Peyer's patch (tissue), 4 donors: ENCODE results near the gene SGMS1. TPM values are rescaled to one million over a fixed set of nuclear protein-coding genes. Genes with fewer than 3 reads are reported as not detected.

Experiments
- DNase-seq, 3 donors: peaks; one replicate each; pipeline ENCODE4 v3.0.0-alpha.2; 2017 to 2019
- H3K27ac ChIP-seq, 4 donors: fragments of 200-600 bp; sonication (generic); one replicate each; pipeline ENCODE4 v1.5.1; 2016 to 2019
- H3K27me3 ChIP-seq, 2 donors: fragments of 200-600 bp; sonication (generic); one replicate each; pipeline ENCODE4 v1.5.1; 2019
- H3K36me3 ChIP-seq, 3 donors: fragments of 200-600 bp; sonication (generic); one replicate each; pipeline ENCODE4 v1.5.1; 2016 to 2019
- H3K4me1 ChIP-seq, 4 donors: fragments of 200-600 bp; sonication (generic); one replicate each; pipeline ENCODE4 v1.5.1; 2016 to 2019
- H3K4me3 ChIP-seq, 4 donors: fragments of 200-600 bp; sonication (generic); 1 replicate in 3 of 4; 2 replicates in 1 of 4; pipeline ENCODE4 v1.5.1; 2016 to 2019; ENCODE audit warnings: mild to moderate bottlenecking in 1 of 4
- H3K9me3 ChIP-seq, 4 donors: fragments of 200-600 bp; sonication (generic); one replicate each; pipeline ENCODE4 v1.5.1; 2016 to 2019; ENCODE audit warnings: mild to moderate bottlenecking in 1 of 4
- POLR2A ChIP-seq, 2 donors: fragments of 450-650 bp; IDR thresholded peaks; one replicate each; pipeline ENCODE4 v1.5.1; 2017; ENCODE audit warnings: antibody characterized with exemption in 2 of 2, mild to moderate bottlenecking in 2 of 2, moderate library complexity in 2 of 2
- total RNA-seq, 4 donors: library from RNA; depleted of rRNA; stranded (reverse); fragments of >200 nt; gene quantifications; one replicate each; pipeline ENCODE4 v1.1.0, GENCODE V29; 2016
- TF ChIP-seq, protein P1 (sequence below), 6 experiments: fragments of 450-650 bp in 4 of 6; fragments of 200-600 bp in 2 of 6; sonication (generic) in 1 of 6; IDR thresholded peaks; one replicate each; pipeline ENCODE4 v1.5.1; 2017 to 2019; ENCODE audit warnings: antibody characterized with exemption in 6 of 6, mild to moderate bottlenecking in 3 of 6, moderate library complexity in 1 of 6

The SGMS1 gene
- total RNA-seq, 4 donors from 2014 or later, result 73.4 to 117 (median 88.4) TPM

DNA sequence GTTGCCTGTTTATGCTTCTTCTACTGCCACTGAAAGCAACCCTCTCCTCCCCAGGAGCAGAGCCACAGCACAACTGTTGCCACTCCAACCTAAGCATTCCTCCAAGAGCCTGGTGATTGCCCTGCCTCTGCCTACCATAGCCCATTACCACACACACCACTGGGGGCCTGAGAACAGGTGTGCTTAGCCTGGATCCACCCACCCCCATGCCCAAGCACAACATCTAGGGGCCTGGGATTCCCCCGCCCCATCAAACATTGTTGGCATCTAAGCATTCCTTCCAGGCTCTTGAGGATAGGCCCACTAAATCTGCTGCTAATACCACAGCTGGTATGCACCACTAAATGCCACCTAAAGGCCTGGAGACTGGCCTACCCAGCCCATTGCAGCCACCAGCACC is 329.2 kb downstream of the SGMS1 start:
- TF ChIP-seq, protein P1, sequence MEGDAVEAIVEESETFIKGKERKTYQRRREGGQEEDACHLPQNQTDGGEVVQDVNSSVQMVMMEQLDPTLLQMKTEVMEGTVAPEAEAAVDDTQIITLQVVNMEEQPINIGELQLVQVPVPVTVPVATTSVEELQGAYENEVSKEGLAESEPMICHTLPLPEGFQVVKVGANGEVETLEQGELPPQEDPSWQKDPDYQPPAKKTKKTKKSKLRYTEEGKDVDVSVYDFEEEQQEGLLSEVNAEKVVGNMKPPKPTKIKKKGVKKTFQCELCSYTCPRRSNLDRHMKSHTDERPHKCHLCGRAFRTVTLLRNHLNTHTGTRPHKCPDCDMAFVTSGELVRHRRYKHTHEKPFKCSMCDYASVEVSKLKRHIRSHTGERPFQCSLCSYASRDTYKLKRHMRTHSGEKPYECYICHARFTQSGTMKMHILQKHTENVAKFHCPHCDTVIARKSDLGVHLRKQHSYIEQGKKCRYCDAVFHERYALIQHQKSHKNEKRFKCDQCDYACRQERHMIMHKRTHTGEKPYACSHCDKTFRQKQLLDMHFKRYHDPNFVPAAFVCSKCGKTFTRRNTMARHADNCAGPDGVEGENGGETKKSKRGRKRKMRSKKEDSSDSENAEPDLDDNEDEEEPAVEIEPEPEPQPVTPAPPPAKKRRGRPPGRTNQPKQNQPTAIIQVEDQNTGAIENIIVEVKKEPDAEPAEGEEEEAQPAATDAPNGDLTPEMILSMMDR (IDR thresholded peaks at IDR 0.05), result no peak
- TF ChIP-seq POLR2A (IDR thresholded peaks at IDR 0.05), result no peak
- Histone ChIP-seq H3K36me3 (no peaks in the 10 kb centered on the region), H3K27ac (peak overlapping the region in 2 of 4 donors; percentile 65 to 68), H3K27me3 (no peaks in the 10 kb centered on the region), H3K4me1 (peaks cover 0 to 8% (median 1%) of the 10 kb centered on the region in 4 donors), H3K4me3 (no peak overlapping the region), H3K9me3 (peaks cover 0 to 4% (median 0%) of the 10 kb centered on the region in 4 donors)
- no peak for DNase-seq

DNA sequence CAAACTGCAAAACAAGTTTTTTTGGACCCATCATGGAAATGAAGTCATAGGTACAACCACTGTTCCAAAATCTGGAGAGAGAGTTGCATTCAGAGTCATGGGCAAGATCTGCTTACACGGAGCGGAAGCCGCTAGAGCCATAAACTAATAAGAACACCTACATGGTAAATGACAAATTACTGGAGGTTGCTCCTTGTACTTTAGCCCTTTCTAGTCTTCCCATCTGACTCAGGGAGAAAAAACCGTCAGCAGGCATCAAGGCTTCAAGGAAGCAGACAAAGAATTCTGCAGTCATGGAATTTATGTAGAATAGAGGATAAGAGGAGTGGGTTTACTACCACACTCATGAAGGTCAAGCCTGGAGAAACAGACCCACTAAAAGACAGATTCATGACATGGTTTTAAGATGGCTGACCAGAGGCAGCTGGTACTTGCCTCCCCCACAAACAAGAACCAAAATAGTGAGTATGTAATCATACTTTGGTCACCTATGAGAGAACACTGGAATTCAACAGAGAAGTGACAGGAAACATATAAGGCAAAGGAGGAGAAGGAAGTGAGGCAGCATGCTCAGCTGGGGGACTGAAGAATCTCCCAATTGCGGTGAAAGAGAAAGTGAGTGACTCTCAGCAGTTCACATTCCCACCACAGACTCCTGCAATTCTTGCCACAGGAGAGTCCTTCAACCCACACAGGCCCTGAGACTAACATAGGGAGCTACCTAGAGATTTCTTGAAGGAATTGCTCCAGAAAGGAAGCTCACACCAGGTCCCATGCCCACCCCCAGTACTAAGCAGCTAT is 330.0 kb downstream of the SGMS1 start:
- Histone ChIP-seq H3K4me1 (peaks cover 0 to 8% (median 1%) of the 10 kb centered on the region in 4 donors), H3K36me3 (no peaks in the 10 kb centered on the region), H3K4me3 (no peak overlapping the region), H3K27ac (peak overlapping the region in 3 of 4 donors; percentile 32 to 68 (median 65)), H3K9me3 (peaks cover 0 to 4% (median 0%) of the 10 kb centered on the region in 4 donors), H3K27me3 (no peaks in the 10 kb centered on the region)
- TF ChIP-seq, protein P1 (IDR thresholded peaks at IDR 0.05), result peak in 1 of 6 experiments; percentile 25
- TF ChIP-seq POLR2A (IDR thresholded peaks at IDR 0.05), result no peak
- no peak for DNase-seq

DNA sequence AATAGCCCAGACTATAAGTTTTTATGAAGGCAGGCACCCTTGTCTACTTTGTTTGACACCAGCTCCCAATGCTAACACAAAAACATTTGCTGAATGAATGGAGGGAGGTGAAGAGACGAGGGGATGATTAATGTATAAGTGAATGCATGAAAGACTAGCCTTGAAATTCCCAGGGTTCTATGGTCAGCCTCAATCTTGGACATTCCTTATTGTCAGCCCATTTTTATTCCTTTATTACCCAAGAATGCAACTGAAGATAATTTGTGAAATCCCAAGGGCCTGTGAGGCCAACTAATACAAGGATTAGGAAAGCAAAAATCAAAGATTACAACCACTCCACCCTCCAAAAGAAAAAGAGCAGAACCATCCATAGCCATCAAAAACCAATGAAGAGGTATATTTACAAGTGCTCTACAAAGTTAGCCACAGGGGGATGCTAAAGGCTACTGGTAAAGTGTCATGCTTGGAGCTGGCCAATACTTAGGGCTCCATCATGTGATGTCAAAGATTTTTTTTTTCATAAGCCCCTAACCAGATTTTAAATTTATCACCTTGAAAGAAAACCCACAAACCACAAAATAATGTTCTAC is 332.4 kb downstream of the SGMS1 start:
- Histone ChIP-seq H3K36me3 (no peaks in the 10 kb centered on the region), H3K4me1 (peaks cover 0 to 8% (median 1%) of the 10 kb centered on the region in 4 donors), H3K27me3 (no peaks in the 10 kb centered on the region), H3K9me3 (no peaks in the 10 kb centered on the region), H3K4me3 (no peak overlapping the region), H3K27ac (no peak overlapping the region)
- no peak for TF ChIP-seq POLR2A (IDR thresholded peaks at IDR 0.05)
- TF ChIP-seq, protein P1 (IDR thresholded peaks at IDR 0.05), result peak in 3 of 6 experiments; percentile 25 to 39 (median 27)
- DNase-seq, result no peak

DNA sequence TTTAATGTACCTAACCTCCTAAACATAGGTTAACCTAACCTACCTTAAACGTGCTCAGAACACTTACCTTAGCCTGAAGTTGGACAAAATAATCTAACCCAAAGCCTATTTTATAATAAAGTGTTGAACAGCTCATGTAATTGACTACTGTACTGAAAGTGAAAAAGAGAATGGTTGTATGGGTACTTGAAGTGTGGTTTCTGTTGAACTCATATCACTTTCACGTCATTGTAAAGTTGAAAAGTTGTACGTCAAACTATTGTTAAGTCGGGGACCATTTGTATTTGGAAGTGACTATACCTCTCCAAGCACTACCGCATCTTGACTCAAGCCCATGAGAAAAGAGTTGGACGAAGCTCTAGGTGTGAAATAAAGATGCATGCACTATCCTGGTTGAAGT is 334.6 kb downstream of the SGMS1 start:
- H3K36me3 ChIP-seq, result no peaks in the 10 kb centered on the region
- H3K4me3 ChIP-seq, result no peak overlapping the region
- no peak overlapping the region for H3K27ac ChIP-seq
- TF ChIP-seq, protein P1 (IDR thresholded peaks at IDR 0.05), result no peak
- TF ChIP-seq POLR2A (IDR thresholded peaks at IDR 0.05), result no peak
- DNase-seq, result no peak
- peaks cover 0 to 5% (median 1%) of the 10 kb centered on the region in 4 donors for H3K4me1 ChIP-seq
- H3K9me3 ChIP-seq, result no peaks in the 10 kb centered on the region
- H3K27me3 ChIP-seq, result no peaks in the 10 kb centered on the region

DNA sequence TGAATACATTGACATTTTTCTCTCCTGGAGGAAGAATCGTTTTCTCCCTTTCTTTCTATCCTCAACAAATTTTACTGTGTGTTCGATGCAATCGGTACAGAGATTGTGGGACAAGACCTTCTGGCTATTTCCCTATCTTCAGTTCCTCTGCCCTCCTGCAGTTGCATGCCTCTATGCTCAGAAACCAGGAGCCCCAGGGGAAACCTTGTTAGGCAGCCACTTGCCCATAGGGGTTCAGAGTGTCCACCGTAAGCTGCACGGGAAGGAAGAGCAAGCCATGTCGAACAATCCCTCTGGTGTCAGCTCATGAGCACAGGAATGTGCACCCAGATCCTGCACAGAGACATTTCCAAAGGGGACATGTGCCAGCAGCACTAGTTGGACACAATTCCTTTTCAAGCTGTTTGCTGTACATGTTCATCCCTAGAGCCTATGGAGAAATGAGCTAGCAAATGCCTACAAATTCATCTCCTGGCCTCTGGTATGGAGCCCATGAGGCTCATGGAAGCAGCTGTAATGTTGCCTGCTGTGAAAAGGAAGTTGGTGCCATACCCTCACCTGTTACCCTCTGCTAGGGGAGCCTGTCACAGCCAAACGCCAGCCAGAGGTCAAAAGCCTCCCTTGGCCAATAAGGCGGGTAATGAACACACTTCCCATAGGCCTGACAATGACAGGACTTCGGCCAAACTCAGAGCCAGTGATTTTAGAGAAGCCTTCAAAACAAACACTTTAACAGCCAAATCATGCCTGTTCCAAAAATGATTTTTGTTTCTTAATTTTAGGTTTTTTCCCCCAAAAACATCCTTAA is 336.6 kb downstream of the SGMS1 start:
- TF ChIP-seq POLR2A (IDR thresholded peaks at IDR 0.05), result no peak
- TF ChIP-seq, protein P1 (IDR thresholded peaks at IDR 0.05), result no peak
- Histone ChIP-seq H3K9me3 (no peaks in the 10 kb centered on the region), H3K4me1 (no peaks in the 10 kb centered on the region), H3K36me3 (no peaks in the 10 kb centered on the region), H3K4me3 (no peak overlapping the region), H3K27me3 (no peaks in the 10 kb centered on the region), H3K27ac (no peak overlapping the region)
- no peak for DNase-seq
